ENCODE measurements around the gene C10orf88.

DNA sequence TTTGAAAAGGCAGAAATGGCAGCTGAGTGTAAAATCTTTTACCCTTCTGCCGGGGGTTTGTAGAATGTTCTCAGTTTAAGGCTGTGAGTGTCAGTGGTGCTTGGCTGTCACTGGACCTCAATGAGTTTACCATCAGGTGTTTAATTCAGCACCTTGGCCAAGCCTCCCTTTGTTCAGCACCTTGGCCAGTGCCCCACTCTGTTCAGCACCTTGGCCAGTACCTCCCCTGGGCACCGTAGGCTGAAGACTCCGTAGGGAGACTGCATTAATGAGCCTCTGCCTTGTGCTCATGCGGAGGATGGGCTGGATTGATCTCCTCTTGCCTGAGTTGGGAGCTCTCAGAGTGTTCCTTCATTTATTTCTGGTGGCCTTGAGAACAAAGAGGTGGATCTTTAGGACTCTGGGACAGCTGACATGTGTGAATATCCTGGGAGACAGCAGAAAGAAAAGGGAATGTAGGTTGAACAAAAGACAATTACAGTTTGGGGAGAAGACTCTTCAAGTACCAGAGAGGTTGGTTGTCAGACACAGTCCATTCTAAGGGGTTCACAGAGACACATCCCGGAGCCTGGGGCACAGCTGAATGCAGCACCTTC lies 42.0 kb downstream of the C10orf88 start:
- TF ChIP-seq FOSL1 (tag; conservative IDR thresholded peaks at IDR 0.05) (no peak), ZMIZ1 (IDR thresholded peaks at IDR 0.05; ENCODE audit: low read depth in 2 of 2, low read length in 2 of 2) (no peak), FOS (IDR thresholded peaks at IDR 0.05; ENCODE audit: extremely low read depth, insufficient read length) (no peak), NFIC (IDR thresholded peaks at IDR 0.05) (no peak), REST (IDR thresholded peaks at IDR 0.05; ENCODE audit: borderline replicate concordance) (peak; percentile 100), REST (CRISPR knock-in tag; IDR thresholded peaks at IDR 0.05; ENCODE audit: low read depth) (peak; percentile 99), HDGF (IDR thresholded peaks at IDR 0.05) (no peak), MAZ (CRISPR knock-in tag; conservative IDR thresholded peaks at IDR 0.05 in 1 of 2, IDR thresholded peaks at IDR 0.05 in 1 of 2) (peak in 1 of 2 experiments; percentile 99; a peak in 2 of 4 replicates)
